C4-2B (cell line): Measurements from ENCODE around the gene NCKAP5.

Experiments
- CTCF ChIP-seq: fragments of 450-650 bp; conservative IDR thresholded peaks from 2 replicates; pipeline ENCODE4 v1.5.1; 2017; ENCODE audit warnings: mild to moderate bottlenecking
- ZFX ChIP-seq: fragments of 450-650 bp; IDR thresholded peaks from 2 replicates; pipeline ENCODE4 v1.6.1; 2017

GRCh38 chr2:133166031-133166430 lies 402.2 kb downstream of the NCKAP5 start:
- TF ChIP-seq CTCF (no peak), ZFX (no peak)
